ENCODE data around the gene C18orf54.

- TF ChIP-seq POLR2A (IDR thresholded peaks at IDR 0.05) (no peak), CTCF (IDR thresholded peaks at IDR 0.05) (no peak)
Observed at GRCh38 chr18:54358495-54359040, 862 bp downstream of the C18orf54 start.
